ENCODE data around the gene ANKRD55. TPM values are rescaled to one million over a fixed set of nuclear protein-coding genes. Genes with fewer than 3 reads are reported as not detected.

ANKRD55 gene
- polyA plus RNA-seq, 1 of the 3 experiments (the other 2 are of a cell fraction) = not detected

DNA sequence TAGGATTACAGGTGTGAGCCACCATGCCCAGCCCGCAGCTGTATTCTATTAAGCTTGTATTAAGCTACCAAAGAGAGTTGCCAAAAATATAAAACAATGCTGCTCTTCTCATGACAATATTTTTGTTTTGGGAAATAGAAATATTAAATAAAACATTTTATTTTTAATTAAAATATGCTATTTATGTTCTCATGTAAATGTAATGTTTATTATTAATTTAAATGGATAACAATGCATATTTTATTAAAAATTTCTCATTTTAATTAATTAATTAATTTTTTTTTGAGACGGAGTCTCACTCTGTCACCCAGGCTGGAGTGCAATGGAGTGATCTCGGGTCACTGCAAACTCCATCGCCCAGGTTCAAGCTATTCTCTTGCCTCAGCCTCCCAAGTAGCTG, 117.5 kb downstream of the ANKRD55 start:
- H3K4me3 ChIP-seq (ENCODE audit: low read depth in 2 of 2, low read length in 1 of 2) = no peak overlapping the region
- H2AFZ ChIP-seq (ENCODE audit: low read depth) = no peak overlapping the region
- no peaks in the 10 kb centered on the region for H3K9me3 ChIP-seq
- H3K36me3 ChIP-seq (replicated peaks in 1 of 2; ENCODE audit: control insufficient read depth in 1 of 2, insufficient read depth in 2 of 2, low read length in 1 of 2) = no peaks in the 10 kb centered on the region
- H3K27me3 ChIP-seq (ENCODE audit: insufficient read depth) = no peaks in the 10 kb centered on the region
- no peaks in the 10 kb centered on the region for H4K20me1 ChIP-seq (ENCODE audit: insufficient read depth)
- H3K4me1 ChIP-seq (ENCODE audit: control insufficient read depth in 1 of 2, insufficient read depth in 2 of 2, low read depth in 1 of 2, low read length in 1 of 2) = peaks cover 0 to 4% of the 10 kb centered on the region in 2 experiments; a peak in 1 of 4 replicates
- H3K27ac ChIP-seq (ENCODE audit: low read depth in 2 of 2, low read length in 1 of 2) = no peak overlapping the region
- ChIA-PET CTCF (no interaction called here), POLR2A (no interaction called here)
- WGBS (ENCODE audit: low lambda C conversion rate) = 87% methylated on average over 4 of the region's 4 CpGs
- H3K79me2 ChIP-seq (ENCODE audit: insufficient read depth) = no peaks in the 10 kb centered on the region
- H3K9ac ChIP-seq = no peak overlapping the region
- no peaks in the 10 kb centered on the region for H3K9me2 ChIP-seq
- no peak overlapping the region for H3K4me2 ChIP-seq
- DNase-seq = no peak
- no peak for TF ChIP-seq YY1 (IDR thresholded peaks at IDR 0.05; ENCODE audit: low read depth)
- no peak for TF ChIP-seq GATA2 (CRISPR knock-in tag; IDR thresholded peaks at IDR 0.05)
- TF ChIP-seq RAD21 (IDR thresholded peaks at IDR 0.05; ENCODE audit: low read length) = no peak
- TF ChIP-seq, protein P1, sequence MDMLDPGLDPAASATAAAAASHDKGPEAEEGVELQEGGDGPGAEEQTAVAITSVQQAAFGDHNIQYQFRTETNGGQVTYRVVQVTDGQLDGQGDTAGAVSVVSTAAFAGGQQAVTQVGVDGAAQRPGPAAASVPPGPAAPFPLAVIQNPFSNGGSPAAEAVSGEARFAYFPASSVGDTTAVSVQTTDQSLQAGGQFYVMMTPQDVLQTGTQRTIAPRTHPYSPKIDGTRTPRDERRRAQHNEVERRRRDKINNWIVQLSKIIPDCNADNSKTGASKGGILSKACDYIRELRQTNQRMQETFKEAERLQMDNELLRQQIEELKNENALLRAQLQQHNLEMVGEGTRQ (IDR thresholded peaks at IDR 0.05; ENCODE audit: borderline replicate concordance, low read depth, low read length) = no peak
- TF ChIP-seq RCOR1 (IDR thresholded peaks at IDR 0.05; ENCODE audit: low read length) = no peak
- no peak for TF ChIP-seq RFX5 (IDR thresholded peaks at IDR 0.05; ENCODE audit: low read length)
- no peak for TF ChIP-seq FOXJ3 (CRISPR knock-in tag; IDR thresholded peaks at IDR 0.05)
- no peak for TF ChIP-seq TCF12 (IDR thresholded peaks at IDR 0.05)
- TF ChIP-seq, protein P2, sequence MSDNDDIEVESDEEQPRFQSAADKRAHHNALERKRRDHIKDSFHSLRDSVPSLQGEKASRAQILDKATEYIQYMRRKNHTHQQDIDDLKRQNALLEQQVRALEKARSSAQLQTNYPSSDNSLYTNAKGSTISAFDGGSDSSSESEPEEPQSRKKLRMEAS (IDR thresholded peaks at IDR 0.05; ENCODE audit: low read depth) = no peak
- TF ChIP-seq, protein P3, sequence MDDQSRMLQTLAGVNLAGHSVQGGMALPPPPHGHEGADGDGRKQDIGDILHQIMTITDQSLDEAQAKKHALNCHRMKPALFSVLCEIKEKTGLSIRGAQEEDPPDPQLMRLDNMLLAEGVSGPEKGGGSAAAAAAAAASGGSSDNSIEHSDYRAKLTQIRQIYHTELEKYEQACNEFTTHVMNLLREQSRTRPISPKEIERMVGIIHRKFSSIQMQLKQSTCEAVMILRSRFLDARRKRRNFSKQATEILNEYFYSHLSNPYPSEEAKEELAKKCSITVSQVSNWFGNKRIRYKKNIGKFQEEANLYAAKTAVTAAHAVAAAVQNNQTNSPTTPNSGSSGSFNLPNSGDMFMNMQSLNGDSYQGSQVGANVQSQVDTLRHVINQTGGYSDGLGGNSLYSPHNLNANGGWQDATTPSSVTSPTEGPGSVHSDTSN (IDR thresholded peaks at IDR 0.05) = no peak
- no peak for TF ChIP-seq FOSL2 (IDR thresholded peaks at IDR 0.05; ENCODE audit: borderline replicate concordance, low read depth)
- no peak for TF ChIP-seq JUND (IDR thresholded peaks at IDR 0.05)
- no peak for TF ChIP-seq TEAD4 (IDR thresholded peaks at IDR 0.05; ENCODE audit: borderline replicate concordance, insufficient read depth)
- no peak for TF ChIP-seq TAF1 (IDR thresholded peaks at IDR 0.05; ENCODE audit: borderline replicate concordance, low read depth, low read length)
- no peak for TF ChIP-seq POLR2AphosphoS5 (IDR thresholded peaks at IDR 0.05; ENCODE audit: low read depth, low read length)
- TF ChIP-seq, protein P4, sequence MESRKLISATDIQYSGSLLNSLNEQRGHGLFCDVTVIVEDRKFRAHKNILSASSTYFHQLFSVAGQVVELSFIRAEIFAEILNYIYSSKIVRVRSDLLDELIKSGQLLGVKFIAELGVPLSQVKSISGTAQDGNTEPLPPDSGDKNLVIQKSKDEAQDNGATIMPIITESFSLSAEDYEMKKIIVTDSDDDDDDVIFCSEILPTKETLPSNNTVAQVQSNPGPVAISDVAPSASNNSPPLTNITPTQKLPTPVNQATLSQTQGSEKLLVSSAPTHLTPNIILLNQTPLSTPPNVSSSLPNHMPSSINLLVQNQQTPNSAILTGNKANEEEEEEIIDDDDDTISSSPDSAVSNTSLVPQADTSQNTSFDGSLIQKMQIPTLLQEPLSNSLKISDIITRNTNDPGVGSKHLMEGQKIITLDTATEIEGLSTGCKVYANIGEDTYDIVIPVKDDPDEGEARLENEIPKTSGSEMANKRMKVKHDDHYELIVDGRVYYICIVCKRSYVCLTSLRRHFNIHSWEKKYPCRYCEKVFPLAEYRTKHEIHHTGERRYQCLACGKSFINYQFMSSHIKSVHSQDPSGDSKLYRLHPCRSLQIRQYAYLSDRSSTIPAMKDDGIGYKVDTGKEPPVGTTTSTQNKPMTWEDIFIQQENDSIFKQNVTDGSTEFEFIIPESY (IDR thresholded peaks at IDR 0.05; ENCODE audit: borderline replicate concordance, low read depth) = no peak
- H3F3A ChIP-seq (replicated peaks; ENCODE audit: insufficient read depth) = no peaks in the 10 kb centered on the region
